Skeletal muscle tissue (tissue), 4 donors: ENCODE measurements around the gene MRPS18C. TPM values are rescaled to one million over a fixed set of nuclear protein-coding genes. Genes with fewer than 3 reads are reported as not detected.

Experiments
- H3K27ac ChIP-seq: one replicate; pipeline ENCODE4 v1.7.0; 2013; ENCODE audit warnings: mild to moderate bottlenecking, low read depth, low read length, inconsistent platforms
- H3K27me3 ChIP-seq, 3 donors: one replicate each; pipeline ENCODE4 v1.7.0; 2013; ENCODE audit warnings: low read length in 3 of 3; ENCODE audit not compliant: control insufficient read depth in 3 of 3, insufficient read depth in 3 of 3
- H3K36me3 ChIP-seq, 3 donors: one replicate each; pipeline ENCODE4 v1.7.0; 2013; ENCODE audit warnings: low read length in 3 of 3; ENCODE audit not compliant: control insufficient read depth in 3 of 3, insufficient read depth in 3 of 3
- H3K4me1 ChIP-seq, 3 donors: one replicate each; pipeline ENCODE4 v1.7.0; 2013; ENCODE audit warnings: low read length in 3 of 3, mild to moderate bottlenecking in 3 of 3; ENCODE audit not compliant: control insufficient read depth in 3 of 3, insufficient read depth in 3 of 3
- H3K4me3 ChIP-seq, 3 donors: one replicate each; pipeline ENCODE4 v1.7.0; 2013; ENCODE audit warnings: low read length in 3 of 3
- H3K9ac ChIP-seq, 3 donors: one replicate each; pipeline ENCODE4 v1.7.0; 2013; ENCODE audit warnings: low read length in 3 of 3, mild to moderate bottlenecking in 3 of 3, moderate library complexity in 2 of 3, low read depth in 1 of 3
- H3K9me3 ChIP-seq, 3 donors: one replicate each; pipeline ENCODE4 v1.7.0; 2013; ENCODE audit warnings: low read length in 3 of 3; ENCODE audit not compliant: control insufficient read depth in 3 of 3
- total RNA-seq: library from RNA; depleted of rRNA; stranded (reverse); fragments of >200 nt; gene quantifications from one replicate; pipeline ENCODE4 v1.2.3, GENCODE V29; 2014
- donor health status: Osteomylitis.

Gene MRPS18C
- total RNA-seq: 23.5 TPM

- H3K4me1 ChIP-seq: peaks cover 8 to 21% (median 10%) of the 10 kb centered on the region in 3 donors
- peaks cover 2 to 26% (median 26%) of the 10 kb centered on the region in 3 donors for H3K36me3 ChIP-seq
- H3K27me3 ChIP-seq: no peaks in the 10 kb centered on the region
- no peaks in the 10 kb centered on the region for H3K9me3 ChIP-seq
- H3K27ac ChIP-seq: peak within 1 kb of the TSS; percentile 99
- peak within 1 kb of the TSS; percentile 95 to 100 (median 98) for H3K4me3 ChIP-seq
- H3K9ac ChIP-seq: peak within 1 kb of the TSS; percentile 96 to 100 (median 99)
Measured at GRCh38 chr4:83455281-83456183, at the start of gene MRPS18C, which contains the start of gene HELQ. Gene MRPS18C, plus strand, starts transcription at chr4:83456058. Its CDS starts 20 bp downstream, at chr4:83456078. Gene HELQ, minus strand, starts transcription at chr4:83455823. Its CDS starts 130 bp downstream, at chr4:83455693.

- Histone ChIP-seq H3K36me3 (peaks cover 20 to 31% (median 20%) of the 10 kb centered on the region in 3 donors), H3K9ac (no peak overlapping the region), H3K27ac (no peak overlapping the region), H3K4me1 (no peaks in the 10 kb centered on the region), H3K27me3 (no peaks in the 10 kb centered on the region), H3K9me3 (no peaks in the 10 kb centered on the region), H3K4me3 (no peak overlapping the region)
Measured at GRCh38 chr4:83408908-83409307, 47.0 kb upstream of the MRPS18C start.

- H3K27me3 ChIP-seq: no peaks in the 10 kb centered on the region
- peaks cover 19 to 43% (median 32%) of the 10 kb centered on the region in 3 donors for H3K36me3 ChIP-seq
- H3K4me3 ChIP-seq: no peak overlapping the region
Measured at GRCh38 chr4:83413676-83414075, 42.2 kb upstream of the MRPS18C start.

GRCh38 chr4:83417566-83417965 is 38.3 kb upstream of the MRPS18C start:
- Histone ChIP-seq H3K27ac (no peak overlapping the region), H3K36me3 (peaks cover 17 to 45% (median 44%) of the 10 kb centered on the region in 3 donors), H3K4me3 (no peak overlapping the region), H3K9me3 (no peaks in the 10 kb centered on the region), H3K9ac (no peak overlapping the region), H3K27me3 (no peaks in the 10 kb centered on the region), H3K4me1 (no peaks in the 10 kb centered on the region)

More at GRCh38 chr4:83413676-83414075, 42.2 kb upstream of the MRPS18C start:
- Histone ChIP-seq H3K9me3 (no peaks in the 10 kb centered on the region), H3K27ac (no peak overlapping the region), H3K4me1 (no peaks in the 10 kb centered on the region), H3K9ac (no peak overlapping the region)

GRCh38 chr4:83418211-83418610 is 37.6 kb upstream of the MRPS18C start:
- no peak overlapping the region for H3K27ac ChIP-seq

GRCh38 chr4:83431200-83431599 is 24.7 kb upstream of the MRPS18C start:
- Histone ChIP-seq H3K36me3 (peaks cover 7 to 25% (median 20%) of the 10 kb centered on the region in 3 donors), H3K4me3 (no peak overlapping the region), H3K9me3 (no peaks in the 10 kb centered on the region), H3K27me3 (no peaks in the 10 kb centered on the region), H3K9ac (no peak overlapping the region), H3K4me1 (no peaks in the 10 kb centered on the region), H3K27ac (no peak overlapping the region)

More at GRCh38 chr4:83418211-83418610, 37.6 kb upstream of the MRPS18C start:
- Histone ChIP-seq H3K9ac (no peak overlapping the region), H3K9me3 (no peaks in the 10 kb centered on the region), H3K4me1 (no peaks in the 10 kb centered on the region), H3K27me3 (no peaks in the 10 kb centered on the region), H3K4me3 (no peak overlapping the region), H3K36me3 (peaks cover 14 to 43% (median 43%) of the 10 kb centered on the region in 3 donors)

GRCh38 chr4:83436680-83437079 is 19.2 kb upstream of the MRPS18C start:
- Histone ChIP-seq H3K27me3 (no peaks in the 10 kb centered on the region), H3K4me1 (no peaks in the 10 kb centered on the region), H3K27ac (no peak overlapping the region), H3K9me3 (no peaks in the 10 kb centered on the region), H3K9ac (no peak overlapping the region), H3K36me3 (peaks cover 4 to 24% (median 24%) of the 10 kb centered on the region in 3 donors), H3K4me3 (no peak overlapping the region)

GRCh38 chr4:83438719-83439118 is 17.1 kb upstream of the MRPS18C start:
- Histone ChIP-seq H3K27me3 (no peaks in the 10 kb centered on the region), H3K4me3 (no peak overlapping the region), H3K4me1 (no peaks in the 10 kb centered on the region), H3K9me3 (no peaks in the 10 kb centered on the region), H3K27ac (no peak overlapping the region), H3K36me3 (peaks cover 10 to 27% (median 26%) of the 10 kb centered on the region in 3 donors), H3K9ac (no peak overlapping the region)

GRCh38 chr4:83440148-83440814 is 15.6 kb upstream of the MRPS18C start:
- no peak overlapping the region for H3K9ac ChIP-seq
- no peak overlapping the region for H3K4me3 ChIP-seq
- H3K4me1 ChIP-seq: no peaks in the 10 kb centered on the region
- no peaks in the 10 kb centered on the region for H3K9me3 ChIP-seq
- no peaks in the 10 kb centered on the region for H3K27me3 ChIP-seq
- no peak overlapping the region for H3K27ac ChIP-seq
- H3K36me3 ChIP-seq: peaks cover 16 to 33% (median 33%) of the 10 kb centered on the region in 3 donors
